Measurements from ENCODE around the gene ZNF587.
"Not testable (repeated sequence)": the region's sequence is repeated elsewhere in the genome, so short reads cannot be mapped to it uniquely, and the experiment has no call there.

ZNF587 gene

DNA sequence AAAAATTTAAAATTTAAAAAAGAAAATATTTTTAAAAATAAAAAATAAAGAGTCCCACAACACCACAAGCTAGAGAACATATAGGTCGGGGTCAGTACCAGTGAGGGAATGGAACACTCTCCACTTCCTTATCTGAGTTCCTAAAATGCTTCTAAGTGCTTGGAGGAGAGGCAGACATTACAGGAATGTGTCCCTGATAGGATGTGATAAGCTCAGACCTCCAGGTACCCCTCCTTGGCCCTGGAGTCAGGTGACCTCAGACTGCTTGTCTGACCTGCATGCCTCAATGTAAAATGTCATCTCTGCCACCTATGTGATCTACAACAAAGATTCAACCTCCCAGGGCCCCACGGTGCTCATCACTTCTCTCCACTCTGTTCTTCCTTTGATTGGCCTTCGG lies 36.4 kb downstream of the ZNF587 start:
- in situ Hi-C loops (cut with MboI; ENCODE audit: low sequenced_read_pairs): no loop called here

DNA sequence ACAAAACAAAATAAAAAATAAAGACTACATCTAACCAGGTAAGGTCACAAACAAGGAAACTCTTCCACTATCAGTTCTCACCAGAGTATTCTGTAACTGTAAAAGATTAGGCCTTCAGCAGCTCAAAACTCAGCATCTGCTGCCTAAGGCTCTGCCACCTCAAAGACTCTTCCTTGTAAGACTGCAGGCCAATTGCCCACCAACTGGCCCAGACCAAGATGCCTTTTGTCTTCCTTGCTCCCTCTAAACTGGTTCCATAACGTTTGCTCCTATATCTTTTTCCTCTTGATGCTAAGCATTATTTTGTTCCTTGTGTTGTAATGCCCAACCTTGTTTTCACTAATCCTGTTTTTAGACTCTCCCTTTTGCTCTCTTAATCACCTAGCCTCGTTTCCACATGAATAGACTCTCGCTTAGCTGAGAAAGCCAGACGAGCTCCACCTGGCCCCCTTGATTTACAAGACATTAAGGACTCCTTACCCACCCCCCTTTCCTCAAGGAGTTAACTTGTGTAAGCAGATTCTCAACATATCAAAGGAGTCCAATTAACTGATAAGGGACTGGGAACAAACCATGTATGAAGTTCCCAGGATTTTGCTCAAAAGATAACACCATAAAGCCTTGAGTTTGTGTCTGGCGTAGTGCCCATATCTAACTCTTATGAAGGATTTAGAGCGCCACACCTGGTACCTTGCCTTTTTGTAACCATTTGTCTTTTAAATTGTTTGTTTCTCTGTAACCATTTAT lies 37.7 kb downstream of the ZNF587 start:
- in situ Hi-C loops (cut with MboI; ENCODE audit: low sequenced_read_pairs): no loop called here

DNA sequence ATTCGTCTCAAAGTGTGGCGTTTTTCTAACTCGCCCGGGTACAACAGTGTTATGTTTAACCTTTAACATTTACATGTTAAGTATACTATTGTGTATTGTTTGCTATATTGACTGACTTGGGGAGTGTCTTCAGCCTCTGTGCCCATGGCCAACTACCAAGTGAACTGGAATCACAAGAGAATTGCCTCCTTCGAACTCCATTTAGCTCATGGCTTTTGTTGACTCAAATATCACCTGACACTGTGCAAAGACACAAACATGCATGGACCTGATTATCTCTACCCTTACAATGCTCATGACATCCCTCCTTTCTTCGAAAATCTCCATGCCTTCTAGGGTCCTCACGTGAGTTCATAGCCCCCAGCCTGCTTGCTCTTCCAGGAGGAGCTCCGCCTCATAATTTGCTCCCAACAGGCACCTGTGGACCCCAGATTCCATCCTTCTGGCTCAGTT lies 38.5 kb downstream of the ZNF587 start:
- in situ Hi-C loops (cut with MboI; ENCODE audit: low sequenced_read_pairs): no loop called here

DNA sequence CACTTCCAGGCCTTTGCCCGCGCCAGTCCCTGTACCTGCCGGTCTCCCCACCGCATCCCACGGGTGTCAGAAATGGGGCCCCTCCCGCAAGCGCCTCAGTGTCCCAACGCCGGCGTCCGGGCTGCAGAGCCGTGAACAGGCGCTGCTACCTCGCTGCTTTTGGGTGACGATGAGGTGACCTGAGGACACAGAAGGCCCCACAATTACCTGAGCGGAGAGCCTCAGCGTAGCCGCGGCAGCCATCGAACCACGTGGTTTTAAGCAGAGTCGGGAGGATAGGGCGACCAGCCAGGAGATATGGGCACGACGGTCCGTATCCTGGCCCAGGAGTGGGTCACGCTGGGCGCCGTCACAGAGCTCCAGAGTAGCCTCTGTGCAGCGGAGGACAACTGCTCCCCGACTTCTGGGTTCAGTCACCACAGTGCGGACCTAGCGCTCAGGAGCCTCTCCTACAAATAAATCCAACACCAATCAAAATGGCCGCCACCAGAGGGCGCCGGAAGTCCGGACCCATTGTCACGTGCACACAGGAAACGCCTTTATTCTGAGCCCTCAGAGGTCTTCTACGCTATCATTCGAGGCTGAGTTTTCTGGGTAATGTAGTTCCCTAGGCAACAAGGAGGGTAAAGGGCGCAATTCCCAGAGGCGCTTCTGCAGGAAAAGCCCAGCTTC lies 39.0 kb downstream of the ZNF587 start, which contains the start of gene ZNF814:
Gene ZNF814 (minus strand): TSS at position 478 of the 672 bp plus-strand sequence. CDS start 235 bp downstream, at position 243.
- in situ Hi-C loops (cut with MboI; ENCODE audit: low sequenced_read_pairs): no loop called here

DNA sequence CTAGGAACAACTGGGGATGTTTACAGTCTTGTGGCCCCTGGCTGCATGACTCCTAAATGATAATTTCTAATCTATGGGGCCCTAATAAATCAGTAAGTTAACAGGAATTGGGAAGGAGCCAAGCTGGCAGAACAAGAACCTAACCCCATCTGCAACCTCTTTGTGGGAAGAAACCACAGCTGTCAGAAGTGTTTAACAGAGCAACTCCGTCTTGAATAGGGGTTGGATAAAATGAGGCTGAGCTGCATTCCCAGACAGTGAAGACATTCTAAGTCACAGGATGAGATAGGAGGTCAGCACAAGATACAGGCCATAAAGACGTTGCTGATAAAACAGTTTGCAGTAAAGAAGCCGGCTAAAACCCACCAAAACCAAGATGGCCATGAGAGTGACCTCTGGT lies 41.0 kb downstream of the ZNF587 start:
- in situ Hi-C loops (cut with MboI; ENCODE audit: low sequenced_read_pairs): not testable (repeated sequence)

GRCh38 chr19:57900311-57900710 lies 50.7 kb downstream of the ZNF587 start:
- in situ Hi-C loops (cut with MboI; ENCODE audit: low sequenced_read_pairs): no loop called here

GRCh38 chr19:57903618-57904184 lies 54.0 kb downstream of the ZNF587 start:
- in situ Hi-C loops (cut with MboI; ENCODE audit: low sequenced_read_pairs): no loop called here

DNA sequence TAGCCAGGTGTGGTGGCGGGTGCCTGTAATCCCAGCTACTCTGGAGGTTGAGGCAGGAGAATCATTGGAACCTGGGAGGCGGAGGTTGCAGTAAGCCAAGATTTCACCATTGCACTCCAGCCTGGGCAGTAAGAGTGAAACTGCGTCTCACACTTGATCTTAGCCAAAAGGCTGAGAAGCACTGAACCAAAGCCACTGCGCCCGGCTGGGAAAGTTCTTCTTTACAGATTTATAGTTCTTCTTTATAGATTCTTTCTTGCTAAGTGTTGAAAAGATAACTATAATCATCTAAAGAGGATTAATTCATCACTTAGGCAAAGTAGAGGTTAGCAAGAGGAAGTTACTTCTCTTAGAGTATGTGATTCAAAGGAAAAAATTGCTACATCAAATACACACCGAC lies 55.6 kb downstream of the ZNF587 start:
- in situ Hi-C loops (cut with MboI; ENCODE audit: low sequenced_read_pairs): no loop called here

DNA sequence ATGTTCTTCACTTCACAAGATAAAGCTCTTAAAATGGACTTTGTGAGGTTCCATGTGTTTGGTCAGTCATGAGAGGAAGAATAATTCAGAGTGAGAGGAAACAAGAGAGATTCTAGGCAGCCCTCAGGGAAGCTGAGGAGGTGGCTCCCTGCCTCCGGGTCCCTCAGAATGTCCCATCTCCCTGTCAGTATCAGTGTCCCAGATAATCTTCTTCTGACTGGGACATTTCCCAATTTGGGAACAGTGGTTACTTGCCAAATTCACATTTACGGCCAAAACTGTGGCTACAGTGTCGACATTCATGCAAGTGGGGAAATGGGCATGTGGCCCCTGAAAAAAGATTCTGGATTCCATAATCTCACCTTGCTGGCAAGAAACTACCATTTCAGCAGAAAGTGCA lies 57.7 kb downstream of the ZNF587 start:
- in situ Hi-C loops (cut with MboI; ENCODE audit: low sequenced_read_pairs): no loop called here

- in situ Hi-C loops (cut with MboI; ENCODE audit: low sequenced_read_pairs): no loop called here
Observed at GRCh38 chr19:57914531-57914930, 64.9 kb downstream of the ZNF587 start.

All from HL-60/S4 treated with phorbol 12-myristate 13-acetate at 8.2 ng/mL for 4 days and 3 days (cell line).